ELF-1 (cell line): ENCODE measurements around the gene SEZ6L2.
"Not testable (repeated sequence)": the region's sequence is repeated elsewhere in the genome, so short reads cannot be mapped to it uniquely, and the experiment has no call there.

ENCODE experiments used
- DNase-seq: peaks from one replicate; pipeline ENCODE4 v3.0.0-alpha.2; 2016; ENCODE audit warnings: low read depth, low spot score

Gene SEZ6L2

DNA sequence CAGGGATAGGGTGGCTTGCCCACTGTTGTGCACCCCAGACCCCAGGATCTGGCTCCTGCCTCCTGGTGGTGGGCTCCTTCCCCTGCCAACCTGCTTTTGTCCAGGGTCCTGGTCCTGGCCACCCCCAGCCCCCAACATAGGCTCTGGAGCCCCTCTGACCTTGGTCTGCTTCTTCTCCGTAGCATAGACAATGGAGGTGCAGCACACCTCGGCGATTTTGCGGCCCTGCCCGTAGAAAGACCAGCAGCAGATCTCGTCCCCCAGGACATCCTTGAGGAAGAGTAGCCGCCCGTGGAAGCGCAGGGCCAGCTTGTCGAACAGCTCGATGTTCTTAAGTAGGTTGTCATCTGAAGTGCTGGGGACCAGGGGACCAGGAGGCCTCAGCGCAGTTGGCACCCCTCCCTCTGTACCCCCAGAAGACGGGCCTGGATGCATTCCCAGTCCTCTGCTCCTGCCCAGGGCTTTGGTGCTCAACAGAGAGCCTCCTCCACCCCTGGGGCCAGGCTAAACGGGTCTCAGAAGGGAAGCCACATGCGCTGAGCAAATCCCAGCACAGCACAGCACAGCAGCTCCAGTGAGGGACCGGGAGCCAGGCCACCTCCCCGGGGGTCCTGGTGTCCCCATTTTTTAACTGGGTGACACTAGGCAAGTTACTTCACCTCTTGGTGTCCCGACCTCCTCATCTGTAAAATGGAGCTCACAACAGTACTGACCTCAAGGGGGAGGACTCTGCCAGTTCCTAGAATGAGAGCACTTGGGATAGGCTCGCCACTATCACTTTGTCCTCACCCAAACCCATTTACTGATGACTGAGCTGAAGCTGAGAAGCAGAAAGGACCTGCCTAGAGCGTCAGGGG lies 11.7 kb upstream of the SEZ6L2 start:
- DNase-seq, result no peak

DNA sequence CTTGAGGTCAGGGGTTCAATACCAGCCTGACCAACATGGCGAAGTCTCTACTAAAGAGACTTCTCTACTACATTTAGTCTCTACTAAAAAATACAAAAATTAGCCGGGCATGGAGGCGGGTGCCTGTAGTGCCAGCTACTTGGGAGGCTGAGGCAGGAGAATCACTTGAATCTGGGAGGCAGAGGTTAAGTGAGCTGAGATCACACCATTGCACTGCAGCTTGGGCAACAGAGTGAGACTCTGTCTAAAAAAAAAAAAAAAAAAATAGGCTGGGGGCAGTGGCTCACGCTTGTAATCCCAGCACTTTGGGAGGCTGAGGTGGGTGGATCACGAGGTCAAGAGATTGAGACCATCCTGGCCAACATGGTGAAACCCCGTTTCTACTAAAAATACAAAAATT lies 10.5 kb upstream of the SEZ6L2 start:
- not testable (repeated sequence) for DNase-seq

- no peak for DNase-seq
These were observed 10.0 kb upstream of the SEZ6L2 start for GRCh38 chr16:29909391-29909790.

GRCh38 chr16:29908719-29909220 lies 9.4 kb upstream of the SEZ6L2 start:
- no peak for DNase-seq

GRCh38 chr16:29907973-29908372 lies 8.6 kb upstream of the SEZ6L2 start:
- DNase-seq, result no peak

GRCh38 chr16:29906520-29907244 lies 7.3 kb upstream of the SEZ6L2 start:
- DNase-seq, result no peak

DNA sequence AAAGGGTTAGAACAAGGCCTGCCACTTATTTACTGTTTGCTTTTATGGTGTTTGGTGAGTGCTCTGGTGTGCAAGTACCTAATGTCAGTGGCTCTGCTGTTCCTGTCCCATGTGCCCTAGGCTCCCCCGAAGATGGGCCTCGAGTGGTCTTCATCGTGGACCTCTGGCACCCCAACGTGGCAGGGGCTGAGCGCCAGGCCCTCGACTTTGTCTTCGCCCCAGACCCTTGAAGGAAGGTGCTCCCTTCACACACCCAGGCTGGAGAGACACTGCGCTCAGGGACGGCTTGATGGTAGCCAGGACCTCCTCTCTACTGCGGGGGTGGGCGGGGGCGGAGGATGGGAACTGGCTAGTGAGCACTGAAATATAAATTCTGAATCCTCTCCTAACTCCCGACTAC lies 6.3 kb upstream of the SEZ6L2 start:
- no peak for DNase-seq

DNA sequence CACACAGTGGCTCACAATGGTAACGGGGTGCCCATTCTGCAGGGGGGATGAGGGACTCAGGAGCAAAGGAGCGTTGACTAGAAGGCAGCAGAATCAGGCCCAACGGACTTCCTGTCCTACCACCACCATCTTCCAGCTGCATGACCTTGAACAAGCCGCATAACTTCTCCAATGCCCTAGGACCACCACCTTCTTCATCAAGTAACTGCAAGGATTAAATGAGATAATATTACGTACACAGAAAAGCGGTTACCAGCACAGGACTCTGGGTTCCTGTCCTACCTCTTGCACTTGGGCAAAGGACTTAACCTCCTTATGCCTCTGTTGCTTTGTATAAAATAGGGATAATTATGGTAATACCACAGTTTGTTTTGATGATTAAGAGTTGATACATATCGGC lies 5.6 kb upstream of the SEZ6L2 start:
- no peak for DNase-seq

GRCh38 chr16:29903590-29903989 lies 4.2 kb upstream of the SEZ6L2 start:
- DNase-seq, result no peak

GRCh38 chr16:29901607-29901945 lies 2.2 kb upstream of the SEZ6L2 start:
- DNase-seq, result no peak

GRCh38 chr16:29900888-29901606 lies 1.7 kb upstream of the SEZ6L2 start:
- no peak for DNase-seq

- DNase-seq, result peak; percentile 72
These were observed 945 bp upstream of the SEZ6L2 start, which contains the start of gene ASPHD1 for GRCh38 chr16:29900102-29900887. Gene ASPHD1, plus strand, starts transcription at chr16:29900488. Its CDS starts 484 bp downstream, at chr16:29900972.

DNA sequence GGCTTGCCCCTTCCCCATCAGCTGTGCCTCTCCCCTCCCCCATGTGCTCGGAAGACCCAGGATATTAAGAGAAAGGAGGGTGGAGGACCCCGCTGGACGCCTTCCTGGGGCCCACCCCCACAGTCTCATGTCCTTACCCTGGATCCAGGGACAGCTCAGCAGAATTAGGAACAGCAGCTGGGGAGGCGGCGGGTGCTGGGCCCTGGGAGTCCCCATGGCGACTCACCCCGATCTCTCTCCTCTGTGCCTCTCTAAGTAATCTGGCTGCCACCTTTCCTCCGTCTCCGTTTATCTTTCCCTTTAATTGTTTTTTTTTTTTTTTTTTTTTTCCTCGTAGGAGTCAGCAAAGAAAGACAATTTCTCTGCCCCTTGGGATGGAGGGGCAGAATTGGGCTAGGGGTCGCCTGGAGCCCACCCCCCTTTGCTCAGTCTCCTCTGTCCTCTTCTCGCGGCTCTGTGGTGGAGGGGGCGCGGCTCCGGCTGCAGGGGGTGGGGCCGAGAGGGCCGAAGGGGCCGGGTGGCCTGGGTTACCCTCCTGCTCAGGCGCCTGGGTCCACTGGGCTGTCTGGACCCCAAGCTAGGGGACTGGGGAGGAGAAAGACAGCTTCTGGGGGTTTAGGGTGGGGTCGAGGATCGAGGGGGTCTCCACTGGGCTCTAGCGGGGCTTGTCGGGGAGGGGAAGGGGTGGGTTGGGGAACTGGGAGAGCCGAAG lies 390 bp downstream of the SEZ6L2 start:
- peak; percentile 39 for DNase-seq

- DNase-seq, result peak; percentile 48
These were observed 1.1 kb downstream of the SEZ6L2 start for GRCh38 chr16:29898135-29898803.

GRCh38 chr16:29897333-29897732 lies 2.0 kb downstream of the SEZ6L2 start:
- DNase-seq, result no peak

- DNase-seq, result no peak
These were observed 2.5 kb downstream of the SEZ6L2 start for GRCh38 chr16:29896841-29897240.

- DNase-seq, result no peak
These were observed 5.0 kb downstream of the SEZ6L2 start for GRCh38 chr16:29894352-29894751.

- no peak for DNase-seq
These were observed 5.8 kb downstream of the SEZ6L2 start for GRCh38 chr16:29893553-29893952.

GRCh38 chr16:29892458-29892813 lies 6.9 kb downstream of the SEZ6L2 start:
- DNase-seq, result no peak
